PC-9 (cell line): ENCODE data around the gene DYNLT2.

Experiments
- EZH2 ChIP-seq: fragments of 200-600 bp; sonication (generic); IDR thresholded peaks from 2 replicates; pipeline ENCODE4 v1.8.0; 2017; ENCODE audit warnings: antibody characterized with exemption, low read depth
- TF ChIP-seq, protein P1 (sequence below): fragments of 200-600 bp; sonication (generic); conservative IDR thresholded peaks from 2 replicates; pipeline ENCODE4 v1.6.1; 2017; ENCODE audit warnings: mixed run types, antibody characterized with exemption, mild to moderate bottlenecking, moderate library complexity

- TF ChIP-seq, protein P1, sequence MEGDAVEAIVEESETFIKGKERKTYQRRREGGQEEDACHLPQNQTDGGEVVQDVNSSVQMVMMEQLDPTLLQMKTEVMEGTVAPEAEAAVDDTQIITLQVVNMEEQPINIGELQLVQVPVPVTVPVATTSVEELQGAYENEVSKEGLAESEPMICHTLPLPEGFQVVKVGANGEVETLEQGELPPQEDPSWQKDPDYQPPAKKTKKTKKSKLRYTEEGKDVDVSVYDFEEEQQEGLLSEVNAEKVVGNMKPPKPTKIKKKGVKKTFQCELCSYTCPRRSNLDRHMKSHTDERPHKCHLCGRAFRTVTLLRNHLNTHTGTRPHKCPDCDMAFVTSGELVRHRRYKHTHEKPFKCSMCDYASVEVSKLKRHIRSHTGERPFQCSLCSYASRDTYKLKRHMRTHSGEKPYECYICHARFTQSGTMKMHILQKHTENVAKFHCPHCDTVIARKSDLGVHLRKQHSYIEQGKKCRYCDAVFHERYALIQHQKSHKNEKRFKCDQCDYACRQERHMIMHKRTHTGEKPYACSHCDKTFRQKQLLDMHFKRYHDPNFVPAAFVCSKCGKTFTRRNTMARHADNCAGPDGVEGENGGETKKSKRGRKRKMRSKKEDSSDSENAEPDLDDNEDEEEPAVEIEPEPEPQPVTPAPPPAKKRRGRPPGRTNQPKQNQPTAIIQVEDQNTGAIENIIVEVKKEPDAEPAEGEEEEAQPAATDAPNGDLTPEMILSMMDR = no peak
- TF ChIP-seq EZH2 = no peak
Measured at GRCh38 chr6:169738976-169739529, 12.3 kb downstream of the DYNLT2 start.
